ENCODE results near the gene ERN1.

GRCh38 chr17:64172510-64172909 is 42.6 kb upstream of the ERN1 start:
- peak in 2 of 5 experiments; percentile 15 to 40 for TF ChIP-seq CTCF (IDR thresholded peaks at IDR 0.05 in 4 of 5, conservative IDR thresholded peaks at IDR 0.05 in 1 of 5)
- no peak for TF ChIP-seq POLR2A (IDR thresholded peaks at IDR 0.05)

Data from gastrocnemius medialis (tissue), 4 donors.